A673 (cell line): ENCODE measurements around the gene SIDT2.

ENCODE experiments used
- EZH2 ChIP-seq: fragments of 200-600 bp; sonication (generic); IDR thresholded peaks from 2 replicates; pipeline ENCODE4 v1.6.1; 2017; ENCODE audit warnings: borderline replicate concordance, low read depth, mild to moderate bottlenecking, mixed read lengths, antibody characterized with exemption, low read length; ENCODE audit not compliant: poor library complexity, severe bottlenecking
- TF ChIP-seq, protein P1 (sequence below): fragments of 300-800, 200-600 bp; sonication (generic); conservative IDR thresholded peaks from 2 replicates; pipeline ENCODE4 v1.5.1; 2017; ENCODE audit warnings: low read depth, mild to moderate bottlenecking, antibody characterized with exemption, low read length, moderate library complexity, mixed read lengths

DNA sequence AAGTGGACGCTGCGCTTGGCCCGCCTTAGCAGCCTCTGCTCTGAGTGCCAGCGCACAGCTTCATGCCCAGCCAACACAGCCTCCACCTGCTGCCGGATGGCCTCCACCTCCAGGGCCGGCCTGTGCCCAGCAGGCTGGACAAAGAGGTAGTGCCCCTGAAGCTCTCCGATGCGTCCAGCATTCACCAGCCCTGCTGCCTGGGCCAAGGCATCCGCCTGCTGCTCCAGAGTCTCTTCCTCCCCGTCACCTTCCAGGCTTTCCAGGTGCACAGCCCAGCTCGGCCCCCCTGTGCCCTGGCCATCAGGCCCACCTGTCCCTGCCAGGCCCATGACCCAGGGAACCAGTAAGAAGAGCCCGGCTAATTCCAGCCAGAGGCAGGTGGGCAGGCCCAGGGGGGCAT, 50.9 kb downstream of the SIDT2 start:
- TF ChIP-seq, protein P1, sequence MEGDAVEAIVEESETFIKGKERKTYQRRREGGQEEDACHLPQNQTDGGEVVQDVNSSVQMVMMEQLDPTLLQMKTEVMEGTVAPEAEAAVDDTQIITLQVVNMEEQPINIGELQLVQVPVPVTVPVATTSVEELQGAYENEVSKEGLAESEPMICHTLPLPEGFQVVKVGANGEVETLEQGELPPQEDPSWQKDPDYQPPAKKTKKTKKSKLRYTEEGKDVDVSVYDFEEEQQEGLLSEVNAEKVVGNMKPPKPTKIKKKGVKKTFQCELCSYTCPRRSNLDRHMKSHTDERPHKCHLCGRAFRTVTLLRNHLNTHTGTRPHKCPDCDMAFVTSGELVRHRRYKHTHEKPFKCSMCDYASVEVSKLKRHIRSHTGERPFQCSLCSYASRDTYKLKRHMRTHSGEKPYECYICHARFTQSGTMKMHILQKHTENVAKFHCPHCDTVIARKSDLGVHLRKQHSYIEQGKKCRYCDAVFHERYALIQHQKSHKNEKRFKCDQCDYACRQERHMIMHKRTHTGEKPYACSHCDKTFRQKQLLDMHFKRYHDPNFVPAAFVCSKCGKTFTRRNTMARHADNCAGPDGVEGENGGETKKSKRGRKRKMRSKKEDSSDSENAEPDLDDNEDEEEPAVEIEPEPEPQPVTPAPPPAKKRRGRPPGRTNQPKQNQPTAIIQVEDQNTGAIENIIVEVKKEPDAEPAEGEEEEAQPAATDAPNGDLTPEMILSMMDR: no peak
- no peak for TF ChIP-seq EZH2
